ENCODE results near the gene MITF.

The MITF gene

GRCh38 chr3:69712933-69713332 lies 26.3 kb upstream of the MITF start:
- Histone ChIP-seq H3K23ac (ENCODE audit: low read length in 2 of 2) (no peak overlapping the region), H2AK5ac (ENCODE audit: low read length, severe bottlenecking) (no peak overlapping the region), H3K36me3 (ENCODE audit: control insufficient read depth in 1 of 2, insufficient read depth in 2 of 2, low read depth in 1 of 2, low read length in 2 of 2) (no peaks in the 10 kb centered on the region), H3K18ac (ENCODE audit: low read depth in 1 of 2, low read length in 2 of 2) (no peak overlapping the region), H2BK15ac (ENCODE audit: low read depth, poor library complexity, severe bottlenecking) (no peak overlapping the region), H3K4me3 (ENCODE audit: insufficient read depth in 1 of 2, low read depth in 1 of 2, low read length in 2 of 2) (no peak overlapping the region), H2AFZ (ENCODE audit: low read depth, low read length) (no peak overlapping the region), H4K91ac (ENCODE audit: low read length) (no peak overlapping the region), H3K4me2 (ENCODE audit: low read length, poor library complexity, severe bottlenecking) (no peak overlapping the region), H3K4ac (ENCODE audit: low read depth in 1 of 2, low read length in 2 of 2) (no peak overlapping the region), H2BK120ac (ENCODE audit: low read depth, low read length) (no peak overlapping the region), H3K4me1 (ENCODE audit: control insufficient read depth, insufficient read depth, low read depth, low read length) (peaks cover 1% of the 10 kb centered on the region), H2BK12ac (ENCODE audit: low read length in 2 of 2) (no peak overlapping the region), H3K14ac (ENCODE audit: low read length in 2 of 2) (no peak overlapping the region), H3K9me3 (ENCODE audit: control insufficient read depth, low read length) (no peaks in the 10 kb centered on the region), H2BK5ac (ENCODE audit: low read depth, low read length, poor library complexity, severe bottlenecking) (no peak overlapping the region), H4K8ac (ENCODE audit: low read length) (no peak overlapping the region), H3K27ac (ENCODE audit: low read length, poor library complexity, severe bottlenecking) (no peak overlapping the region), H3K27me3 (ENCODE audit: control insufficient read depth in 1 of 2, insufficient read depth in 1 of 2, low read length in 2 of 2) (no peaks in the 10 kb centered on the region), H3K9ac (ENCODE audit: low read length) (no peak overlapping the region), H3K79me1 (replicated peaks; ENCODE audit: low read length, poor library complexity, severe bottlenecking) (no peaks in the 10 kb centered on the region)
- WGBS, result 89% methylated on average over 4 of the region's 4 CpGs
- DNase-seq, result no peak

- Histone ChIP-seq H3K4me1 (ENCODE audit: control insufficient read depth, insufficient read depth, low read depth, low read length) (peaks cover 2% of the 10 kb centered on the region), H2AK5ac (ENCODE audit: low read length, severe bottlenecking) (no peak overlapping the region), H3K79me1 (replicated peaks; ENCODE audit: low read length, poor library complexity, severe bottlenecking) (no peaks in the 10 kb centered on the region), H3K4me3 (ENCODE audit: insufficient read depth in 1 of 2, low read depth in 1 of 2, low read length in 2 of 2) (no peak overlapping the region), H3K14ac (ENCODE audit: low read length in 2 of 2) (no peak overlapping the region), H3K9me3 (ENCODE audit: control insufficient read depth, low read length) (no peaks in the 10 kb centered on the region), H2BK12ac (ENCODE audit: low read length in 2 of 2) (no peak overlapping the region), H3K4me2 (ENCODE audit: low read length, poor library complexity, severe bottlenecking) (no peak overlapping the region), H3K18ac (ENCODE audit: low read depth in 1 of 2, low read length in 2 of 2) (no peak overlapping the region), H3K23ac (ENCODE audit: low read length in 2 of 2) (no peak overlapping the region), H3K4ac (ENCODE audit: low read depth in 1 of 2, low read length in 2 of 2) (no peak overlapping the region), H2BK15ac (ENCODE audit: low read depth, poor library complexity, severe bottlenecking) (no peak overlapping the region), H4K91ac (ENCODE audit: low read length) (no peak overlapping the region), H2BK120ac (ENCODE audit: low read depth, low read length) (no peak overlapping the region), H3K27ac (ENCODE audit: low read length, poor library complexity, severe bottlenecking) (no peak overlapping the region), H3K27me3 (ENCODE audit: control insufficient read depth in 1 of 2, insufficient read depth in 1 of 2, low read length in 2 of 2) (no peaks in the 10 kb centered on the region), H3K36me3 (ENCODE audit: control insufficient read depth in 1 of 2, insufficient read depth in 2 of 2, low read depth in 1 of 2, low read length in 2 of 2) (no peaks in the 10 kb centered on the region), H2BK5ac (ENCODE audit: low read depth, low read length, poor library complexity, severe bottlenecking) (no peak overlapping the region), H4K8ac (ENCODE audit: low read length) (no peak overlapping the region), H2AFZ (ENCODE audit: low read depth, low read length) (no peak overlapping the region), H3K9ac (ENCODE audit: low read length) (no peak overlapping the region)
- no peak for DNase-seq
- WGBS, result no CpG with 5 or more reads among the region's 1 CpG
Observed at GRCh38 chr3:69715204-69715603, 24.1 kb upstream of the MITF start.

- Histone ChIP-seq H3K9ac (ENCODE audit: low read length) (no peak overlapping the region), H2BK12ac (ENCODE audit: low read length in 2 of 2) (no peak overlapping the region), H4K91ac (ENCODE audit: low read length) (no peak overlapping the region), H3K79me1 (replicated peaks; ENCODE audit: low read length, poor library complexity, severe bottlenecking) (no peaks in the 10 kb centered on the region), H3K4ac (ENCODE audit: low read depth in 1 of 2, low read length in 2 of 2) (no peak overlapping the region), H2BK120ac (ENCODE audit: low read depth, low read length) (no peak overlapping the region), H3K4me3 (ENCODE audit: insufficient read depth in 1 of 2, low read depth in 1 of 2, low read length in 2 of 2) (no peak overlapping the region), H2BK5ac (ENCODE audit: low read depth, low read length, poor library complexity, severe bottlenecking) (no peak overlapping the region), H2AFZ (ENCODE audit: low read depth, low read length) (no peak overlapping the region), H3K27ac (ENCODE audit: low read length, poor library complexity, severe bottlenecking) (no peak overlapping the region), H3K23ac (ENCODE audit: low read length in 2 of 2) (no peak overlapping the region), H3K18ac (ENCODE audit: low read depth in 1 of 2, low read length in 2 of 2) (no peak overlapping the region), H2BK15ac (ENCODE audit: low read depth, poor library complexity, severe bottlenecking) (no peak overlapping the region), H3K4me2 (ENCODE audit: low read length, poor library complexity, severe bottlenecking) (no peak overlapping the region), H3K9me3 (ENCODE audit: control insufficient read depth, low read length) (no peaks in the 10 kb centered on the region), H3K27me3 (ENCODE audit: control insufficient read depth in 1 of 2, insufficient read depth in 1 of 2, low read length in 2 of 2) (no peaks in the 10 kb centered on the region), H3K36me3 (ENCODE audit: control insufficient read depth in 1 of 2, insufficient read depth in 2 of 2, low read depth in 1 of 2, low read length in 2 of 2) (no peaks in the 10 kb centered on the region), H2AK5ac (ENCODE audit: low read length, severe bottlenecking) (no peak overlapping the region), H4K8ac (ENCODE audit: low read length) (no peak overlapping the region), H3K4me1 (ENCODE audit: control insufficient read depth, insufficient read depth, low read depth, low read length) (peaks cover 2% of the 10 kb centered on the region), H3K14ac (ENCODE audit: low read length in 2 of 2) (no peak overlapping the region)
- no peak for DNase-seq
- WGBS, result 84% methylated on average over 4 of the region's 5 CpGs
Observed at GRCh38 chr3:69716119-69716518, 23.1 kb upstream of the MITF start.

- H2BK5ac ChIP-seq (ENCODE audit: low read depth, low read length, poor library complexity, severe bottlenecking), result no peak overlapping the region
- WGBS, result 71% methylated on average over 3 of the region's 5 CpGs
- no peak overlapping the region for H3K23ac ChIP-seq (ENCODE audit: low read length in 2 of 2)
Observed at GRCh38 chr3:69718866-69719586, 20.2 kb upstream of the MITF start.

More at GRCh38 chr3:69718866-69719586, 20.2 kb upstream of the MITF start:
- H4K8ac ChIP-seq (ENCODE audit: low read length), result no peak overlapping the region
- H2BK120ac ChIP-seq (ENCODE audit: low read depth, low read length), result no peak overlapping the region
- H2AFZ ChIP-seq (ENCODE audit: low read depth, low read length), result no peak overlapping the region
- no peaks in the 10 kb centered on the region for H3K9me3 ChIP-seq (ENCODE audit: control insufficient read depth, low read length)
- H3K27me3 ChIP-seq (ENCODE audit: control insufficient read depth in 1 of 2, insufficient read depth in 1 of 2, low read length in 2 of 2), result no peaks in the 10 kb centered on the region
- peak overlapping the region; percentile 22 for H3K9ac ChIP-seq (ENCODE audit: low read length)
- H2AK5ac ChIP-seq (ENCODE audit: low read length, severe bottlenecking), result peak overlapping the region; percentile 67
- H3K4me3 ChIP-seq (ENCODE audit: insufficient read depth in 1 of 2, low read depth in 1 of 2, low read length in 2 of 2), result no peak overlapping the region
- no peak overlapping the region for H3K4me2 ChIP-seq (ENCODE audit: low read length, poor library complexity, severe bottlenecking)
- no peak overlapping the region for H4K91ac ChIP-seq (ENCODE audit: low read length)
- H3K18ac ChIP-seq (ENCODE audit: low read depth in 1 of 2, low read length in 2 of 2), result peak overlapping the region in 1 of 2 experiments; percentile 11
- H3K79me1 ChIP-seq (replicated peaks; ENCODE audit: low read length, poor library complexity, severe bottlenecking), result no peaks in the 10 kb centered on the region
- H3K4ac ChIP-seq (ENCODE audit: low read depth in 1 of 2, low read length in 2 of 2), result no peak overlapping the region
- H3K14ac ChIP-seq (ENCODE audit: low read length in 2 of 2), result no peak overlapping the region
- no peak for DNase-seq
- peaks cover 2% of the 10 kb centered on the region for H3K4me1 ChIP-seq (ENCODE audit: control insufficient read depth, insufficient read depth, low read depth, low read length)
- H2BK12ac ChIP-seq (ENCODE audit: low read length in 2 of 2), result no peak overlapping the region
- no peak overlapping the region for H2BK15ac ChIP-seq (ENCODE audit: low read depth, poor library complexity, severe bottlenecking)
- H3K27ac ChIP-seq (ENCODE audit: low read length, poor library complexity, severe bottlenecking), result no peak overlapping the region
- no peaks in the 10 kb centered on the region for H3K36me3 ChIP-seq (ENCODE audit: control insufficient read depth in 1 of 2, insufficient read depth in 2 of 2, low read depth in 1 of 2, low read length in 2 of 2)
